GM19328 (cell line): Measurements from ENCODE around the gene LDB1.

Source experiments
- ATAC-seq: cut with Tn5 transposase; IDR thresholded peaks from one replicate; pipeline ENCODE4 v1.9.1; 2021; ENCODE audit warnings: mild to moderate bottlenecking, moderate library complexity; ENCODE audit not compliant: unreplicated experiment

The LDB1 gene

GRCh38 chr10:102120142-102120990 is at the start of gene LDB1:
Gene LDB1, minus strand, starts transcription at chr10:102120368. Its CDS starts 258 bp downstream, at chr10:102120110.
- peak; percentile 73 for ATAC-seq

- no peak for ATAC-seq
Observed at GRCh38 chr10:102167861-102168260, 47.7 kb upstream of the LDB1 start.

GRCh38 chr10:102163342-102163989 is 43.3 kb upstream of the LDB1 start:
- ATAC-seq, result no peak

- ATAC-seq, result no peak
Observed at GRCh38 chr10:102159831-102160230, 39.7 kb upstream of the LDB1 start.

- ATAC-seq, result no peak
Observed at GRCh38 chr10:102159051-102159597, 39.0 kb upstream of the LDB1 start.

- ATAC-seq, result no peak
Observed at GRCh38 chr10:102157224-102157623, 37.1 kb upstream of the LDB1 start.

GRCh38 chr10:102154466-102155116 is 34.4 kb upstream of the LDB1 start:
- no peak for ATAC-seq

GRCh38 chr10:102153093-102153620 is 33.0 kb upstream of the LDB1 start:
- ATAC-seq, result no peak

- peak; percentile 26 for ATAC-seq
Observed at GRCh38 chr10:102152545-102152890, 32.4 kb upstream of the LDB1 start.

- peak; percentile 93 for ATAC-seq
Observed at GRCh38 chr10:102151774-102152544, 31.8 kb upstream of the LDB1 start, which contains the start of gene NOLC1. Gene NOLC1, plus strand, starts transcription at chr10:102152389. Its CDS starts 22 bp downstream, at chr10:102152411.

- ATAC-seq, result no peak
Observed at GRCh38 chr10:102150970-102151773, 31.0 kb upstream of the LDB1 start.

- ATAC-seq, result no peak
Observed at GRCh38 chr10:102148275-102148674, 28.1 kb upstream of the LDB1 start.

GRCh38 chr10:102147561-102147960 is 27.4 kb upstream of the LDB1 start:
- no peak for ATAC-seq

- ATAC-seq, result no peak
Observed at GRCh38 chr10:102146971-102147428, 26.8 kb upstream of the LDB1 start.

- ATAC-seq, result no peak
Observed at GRCh38 chr10:102141583-102142107, 21.5 kb upstream of the LDB1 start.

GRCh38 chr10:102140913-102141540 is 20.9 kb upstream of the LDB1 start:
- ATAC-seq, result no peak

GRCh38 chr10:102140218-102140617 is 20.1 kb upstream of the LDB1 start:
- no peak for ATAC-seq

- no peak for ATAC-seq
Observed at GRCh38 chr10:102139281-102140110, 19.3 kb upstream of the LDB1 start.
